Inflammatory macrophage (primary cell): ENCODE measurements around the gene CNEP1R1.

ENCODE experiments used
- DNase-seq, 2 donors: peaks; one replicate each; pipeline ENCODE4 v3.0.0-alpha.2; 2020 to 2022

CNEP1R1 gene

DNA sequence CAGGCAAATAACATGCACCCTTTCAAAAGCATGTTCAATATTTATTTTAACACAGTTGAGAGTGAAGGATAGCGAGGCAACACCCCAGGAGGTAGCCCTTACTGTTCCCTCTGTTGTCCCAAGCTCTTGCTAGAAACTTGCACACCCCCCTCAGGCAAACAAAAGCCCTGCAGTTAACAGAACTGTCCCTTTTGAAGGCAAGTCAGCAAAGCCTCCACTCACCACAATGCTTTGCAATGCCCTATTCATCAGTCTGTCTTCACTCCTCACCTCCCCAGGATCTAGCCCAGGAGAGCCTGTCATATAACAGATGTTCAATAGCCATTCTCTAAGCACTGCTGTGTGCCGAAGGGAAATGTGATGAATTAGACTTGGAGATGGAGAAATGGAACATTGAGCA, 3.5 kb upstream of the CNEP1R1 start:
- DNase-seq = peak in 1 of 2 donors; percentile 20

DNA sequence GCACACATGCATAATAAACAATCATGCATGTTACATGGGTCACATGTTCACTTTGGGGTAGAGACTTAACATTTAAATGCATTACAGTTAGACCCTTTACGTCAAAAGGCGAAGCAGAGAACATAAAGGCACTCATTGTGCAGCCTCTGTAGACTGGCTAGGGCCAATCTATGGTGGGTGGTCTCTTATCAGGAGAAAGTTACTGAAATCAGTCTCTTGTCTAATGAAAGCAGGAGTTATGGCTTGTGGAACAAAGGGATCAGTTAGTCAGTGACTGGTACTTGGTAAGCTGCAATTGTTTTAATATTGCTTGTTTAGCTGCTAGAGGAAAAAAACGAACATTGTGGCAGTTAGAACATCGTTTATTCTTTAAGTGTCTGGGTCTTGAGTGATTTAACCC, 1.4 kb upstream of the CNEP1R1 start:
- no peak for DNase-seq

DNA sequence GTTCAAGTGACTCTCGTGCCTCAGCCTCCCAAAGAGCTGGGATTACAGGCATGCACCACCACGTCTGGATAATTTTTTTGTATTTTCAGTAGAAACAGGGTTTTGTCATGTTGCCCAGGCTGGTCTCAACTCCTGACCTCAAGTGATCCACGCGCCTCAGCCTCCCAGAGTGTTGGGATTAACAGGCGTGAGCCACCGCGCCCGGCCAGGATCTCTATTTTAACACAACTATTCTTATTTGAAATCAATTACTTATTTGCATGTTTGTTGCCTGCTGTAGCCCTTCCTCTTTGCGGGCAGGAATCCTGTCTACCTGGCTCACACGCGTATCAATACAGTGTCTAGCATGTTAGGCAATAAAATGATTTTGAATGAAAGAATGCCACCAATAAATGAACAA, 818 bp upstream of the CNEP1R1 start:
- no peak for DNase-seq

DNA sequence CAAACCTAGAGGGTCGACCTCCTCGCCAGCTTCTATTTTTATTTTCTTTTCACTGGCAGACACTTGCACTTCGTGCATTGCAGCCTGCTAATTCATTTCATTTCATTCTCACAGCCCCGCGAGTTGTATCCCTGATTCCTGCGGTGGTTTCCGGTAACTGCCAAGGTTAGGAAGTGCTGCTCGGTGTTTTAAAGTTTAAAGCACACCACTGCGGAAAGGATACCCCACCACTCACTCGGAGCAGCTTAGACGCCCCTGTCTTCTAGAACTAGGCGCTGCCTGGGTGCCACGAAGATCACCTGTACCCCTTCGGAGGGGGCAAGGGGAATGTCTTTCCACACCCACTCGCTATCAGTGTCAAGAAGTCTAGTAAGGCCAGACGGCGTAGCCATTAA, 509 bp downstream of the CNEP1R1 start:
- no peak for DNase-seq

DNA sequence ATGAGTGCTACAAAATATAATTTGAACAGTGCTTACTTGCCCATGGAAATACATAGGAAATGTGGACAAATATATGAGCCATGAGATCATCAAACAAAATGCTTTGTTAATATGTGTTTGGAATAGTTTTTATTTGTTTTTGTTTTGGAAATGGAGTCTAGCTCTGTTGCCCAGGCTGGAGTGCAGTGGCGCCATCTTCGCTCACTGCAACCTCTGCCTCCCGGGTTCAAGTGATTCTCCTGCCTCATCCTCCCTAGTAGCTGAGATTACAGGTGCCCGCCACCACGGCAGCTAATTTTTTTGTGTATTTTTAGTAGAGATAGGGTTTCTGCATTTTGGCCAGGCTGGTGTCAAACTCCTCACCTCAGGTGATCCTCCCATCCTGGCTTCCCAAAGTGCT, 2.8 kb downstream of the CNEP1R1 start:
- no peak for DNase-seq

DNA sequence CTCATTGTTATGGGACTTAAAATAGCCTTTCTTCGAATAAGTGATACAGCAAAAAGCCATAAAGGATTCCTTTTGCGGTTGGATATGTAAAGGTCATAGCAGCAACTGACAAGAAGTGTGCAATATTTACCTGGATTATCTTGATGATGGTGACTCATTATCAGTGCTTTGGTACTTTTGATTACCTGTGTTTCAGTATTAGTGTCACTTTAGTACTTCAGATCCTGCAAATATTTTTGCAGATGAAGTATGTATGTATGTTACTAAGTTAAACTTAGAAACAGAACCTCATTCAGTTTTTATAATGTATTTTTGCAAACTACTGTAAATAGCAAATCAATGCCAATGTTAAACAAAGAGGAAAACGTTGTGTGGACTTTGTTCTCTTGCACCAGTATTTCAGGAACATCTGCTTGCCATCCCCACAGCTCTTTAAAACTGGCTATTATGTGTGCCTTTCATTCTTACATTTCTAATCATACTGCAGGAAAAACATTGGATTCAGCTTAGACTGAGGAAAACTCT, 10.5 kb downstream of the CNEP1R1 start:
- no peak for DNase-seq

DNA sequence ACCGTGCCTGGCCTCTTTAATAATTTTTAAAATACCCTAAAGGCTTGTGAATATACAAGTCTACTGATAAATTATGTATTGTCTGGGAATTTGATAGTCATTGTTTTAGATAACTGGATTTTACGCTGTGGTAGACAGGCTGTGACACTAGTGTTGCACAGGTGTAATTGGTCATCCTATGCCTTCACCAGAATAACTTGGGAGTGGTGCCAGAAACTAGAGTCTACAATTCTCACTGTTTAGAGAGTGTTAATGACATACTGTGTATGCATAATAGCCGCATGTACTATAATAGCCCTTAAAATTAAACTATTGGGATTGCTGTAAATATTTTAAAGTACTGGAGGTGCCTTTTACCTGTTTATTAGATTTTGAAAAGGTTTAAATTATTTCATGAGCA, 11.4 kb downstream of the CNEP1R1 start:
- DNase-seq = no peak

DNA sequence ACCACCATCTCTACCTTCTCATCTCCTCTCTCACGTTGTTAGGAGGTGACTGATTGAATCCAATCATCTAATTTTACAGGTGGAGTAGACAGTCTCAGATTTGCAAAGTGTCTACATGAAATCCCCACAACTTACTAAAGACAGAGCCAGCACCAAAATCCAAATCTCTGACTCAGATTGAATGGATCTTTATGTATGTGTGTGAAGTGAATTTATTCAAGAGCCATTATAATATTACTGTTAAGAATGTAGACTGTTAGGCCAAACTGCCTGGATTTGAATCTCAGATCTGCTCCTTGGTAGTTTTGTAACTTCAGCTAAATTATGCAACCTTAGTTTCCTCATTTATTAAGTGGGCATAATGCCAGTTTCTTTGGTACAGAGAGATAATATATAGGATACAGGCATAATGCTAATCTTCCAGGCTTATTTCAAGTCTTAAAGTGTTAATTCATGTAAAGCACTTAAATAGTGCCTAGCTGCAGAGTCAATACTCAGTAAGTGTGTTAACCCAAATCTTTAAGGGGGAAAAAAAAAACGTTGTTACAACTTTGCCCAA, 12.7 kb downstream of the CNEP1R1 start:
- peak; percentile 70 to 95 for DNase-seq

DNA sequence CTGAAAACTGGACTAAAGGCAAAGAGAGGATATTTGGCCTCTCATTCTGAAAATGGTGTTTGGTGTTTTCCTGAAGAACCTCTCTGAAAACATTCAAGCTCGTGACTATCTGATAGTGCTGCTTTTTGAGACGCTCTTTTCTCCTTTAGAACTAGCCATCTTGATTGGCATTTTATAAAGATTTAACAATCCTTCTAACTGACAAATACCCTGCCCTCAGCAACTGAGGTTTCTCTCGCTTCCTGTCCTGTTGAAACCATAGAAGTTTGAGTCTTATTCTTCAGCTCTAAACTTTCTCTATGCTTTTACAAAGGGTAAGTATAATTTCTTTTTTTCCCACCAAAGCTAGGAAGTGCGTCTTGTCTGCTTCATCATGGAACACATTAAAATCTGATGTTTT, 13.3 kb downstream of the CNEP1R1 start:
- DNase-seq = peak; percentile 9 to 25

DNA sequence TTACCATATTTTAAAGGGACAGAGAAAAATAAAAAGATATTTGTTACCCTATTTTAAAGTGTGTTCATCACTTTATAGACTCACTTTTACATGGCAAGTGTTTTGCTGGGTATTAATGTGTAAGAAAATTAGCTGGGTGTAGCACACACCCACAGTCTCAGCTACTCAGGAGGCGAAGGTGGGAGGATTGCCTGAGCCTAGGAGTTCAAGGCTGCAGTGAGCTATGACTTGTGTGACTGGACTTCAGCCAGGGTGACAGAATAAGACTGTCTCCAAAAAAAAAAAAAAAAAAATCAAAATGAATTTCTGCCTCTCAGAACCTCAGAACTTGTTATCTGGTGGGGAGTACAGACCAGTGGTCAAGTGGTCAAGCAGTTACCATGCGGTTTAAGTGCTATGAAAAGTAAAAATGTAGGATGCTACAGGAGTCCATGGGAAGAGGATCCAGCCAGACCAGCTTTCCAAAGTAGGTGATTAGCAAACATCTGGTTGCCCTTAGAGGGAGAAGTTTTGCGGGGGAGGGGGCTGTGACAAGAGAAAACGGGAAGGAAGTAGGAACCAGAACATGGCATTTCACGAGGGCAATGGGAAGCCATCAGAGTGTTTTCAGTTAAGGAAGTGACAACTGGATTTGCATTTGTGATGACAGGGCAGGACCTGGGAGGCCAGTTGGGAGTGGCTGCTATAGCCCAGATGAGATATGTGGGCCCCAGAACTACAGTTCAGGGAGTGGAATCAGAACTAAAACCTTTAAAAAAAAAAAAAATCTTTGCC, 13.9 kb downstream of the CNEP1R1 start:
- peak; percentile 96 to 97 for DNase-seq

DNA sequence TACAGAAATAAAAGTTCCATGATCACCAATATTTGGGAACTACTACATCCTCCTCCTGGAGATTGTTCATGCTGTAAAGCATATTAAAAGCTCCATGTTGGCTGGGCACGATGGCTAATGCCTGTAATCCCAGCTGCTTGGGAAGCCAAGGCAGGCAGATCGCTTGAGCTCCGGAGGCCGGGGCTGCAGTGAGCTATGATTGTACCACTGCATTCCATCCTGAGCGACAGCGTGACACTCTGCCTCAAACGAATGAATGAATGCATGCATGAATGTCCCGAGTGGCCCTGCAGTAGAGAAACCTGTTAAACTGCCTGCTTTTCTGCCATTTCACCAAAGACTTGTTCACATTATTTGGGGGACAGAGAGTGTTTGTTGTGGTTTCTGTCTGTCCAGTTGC, 15.0 kb downstream of the CNEP1R1 start:
- no peak for DNase-seq

DNA sequence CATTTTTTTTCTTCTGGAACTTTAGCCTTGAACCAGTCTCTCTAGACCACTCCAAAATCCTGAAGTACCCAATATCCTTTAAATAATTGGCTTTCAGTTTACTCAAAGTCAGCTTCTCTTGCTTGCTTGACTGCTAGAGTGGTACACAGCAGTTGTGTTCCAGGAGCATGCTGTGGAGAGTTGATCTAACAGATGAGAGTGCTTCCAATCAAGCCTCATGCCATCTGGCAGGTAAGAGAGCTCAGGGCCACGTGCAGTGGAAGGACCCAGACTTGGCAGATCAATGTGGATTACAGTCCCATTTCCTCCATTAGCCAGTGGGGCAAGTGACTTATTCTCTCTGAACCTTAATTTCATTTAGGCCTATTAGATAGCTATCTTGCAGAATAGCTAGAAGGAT, 15.7 kb downstream of the CNEP1R1 start:
- DNase-seq = no peak

DNA sequence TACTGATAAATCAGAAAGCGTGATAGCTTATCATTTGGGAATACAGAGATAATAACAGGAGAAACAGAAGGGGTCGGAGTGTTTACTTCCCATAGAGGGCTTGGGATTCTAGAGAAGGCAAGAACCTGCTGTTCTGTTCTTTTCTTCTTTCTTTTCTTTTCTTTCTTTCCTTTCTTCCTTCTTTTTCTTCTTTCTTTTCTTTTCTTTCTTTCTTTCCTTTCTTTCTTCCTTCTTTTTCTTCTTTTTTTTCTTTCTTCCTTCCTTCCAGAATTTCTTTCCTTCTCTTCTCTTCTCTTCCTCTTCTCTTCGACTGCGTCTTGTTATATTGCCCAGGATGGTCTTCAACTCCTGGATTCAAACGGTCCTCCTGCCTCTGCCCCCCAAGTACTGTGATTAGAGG, 18.3 kb downstream of the CNEP1R1 start:
- no peak for DNase-seq

DNA sequence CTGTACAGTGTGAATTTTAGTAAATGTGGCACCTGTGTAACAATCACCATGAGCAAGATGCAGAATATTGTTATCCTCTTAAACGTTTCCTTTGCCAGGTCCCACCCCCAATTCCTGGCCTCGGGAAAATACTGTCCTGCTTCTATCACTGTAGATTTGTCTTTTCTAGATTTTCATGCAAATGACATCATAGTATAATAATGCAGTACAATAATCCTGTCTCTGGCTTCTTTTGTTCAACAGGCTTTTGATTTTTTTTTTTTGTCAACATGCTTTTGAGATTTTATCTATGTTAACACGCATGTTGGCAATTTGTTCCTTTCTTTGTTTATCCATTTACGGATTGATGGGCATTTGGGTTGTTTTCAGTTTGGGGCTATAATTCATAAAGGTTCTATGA, 20.4 kb downstream of the CNEP1R1 start:
- no peak for DNase-seq

DNA sequence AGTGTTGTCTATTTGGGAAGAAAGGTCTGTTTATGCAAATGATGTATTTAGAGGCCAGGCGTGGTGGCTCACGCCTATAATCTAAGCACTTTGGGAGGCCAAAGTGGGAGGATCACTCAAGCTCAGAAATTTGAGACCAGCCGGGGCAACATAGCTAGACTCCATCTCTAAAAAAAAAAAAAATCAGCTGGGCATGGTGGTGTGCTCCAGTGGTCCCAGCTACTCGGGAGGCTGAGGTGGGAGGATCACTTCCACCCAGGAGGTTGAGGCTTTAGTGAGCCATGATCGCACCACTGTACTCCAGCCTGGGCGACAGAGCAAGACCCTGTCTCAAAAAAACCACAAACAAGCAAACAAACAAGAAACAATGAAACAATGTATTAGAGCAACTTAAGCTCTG, 21.8 kb downstream of the CNEP1R1 start:
- DNase-seq = no peak

DNA sequence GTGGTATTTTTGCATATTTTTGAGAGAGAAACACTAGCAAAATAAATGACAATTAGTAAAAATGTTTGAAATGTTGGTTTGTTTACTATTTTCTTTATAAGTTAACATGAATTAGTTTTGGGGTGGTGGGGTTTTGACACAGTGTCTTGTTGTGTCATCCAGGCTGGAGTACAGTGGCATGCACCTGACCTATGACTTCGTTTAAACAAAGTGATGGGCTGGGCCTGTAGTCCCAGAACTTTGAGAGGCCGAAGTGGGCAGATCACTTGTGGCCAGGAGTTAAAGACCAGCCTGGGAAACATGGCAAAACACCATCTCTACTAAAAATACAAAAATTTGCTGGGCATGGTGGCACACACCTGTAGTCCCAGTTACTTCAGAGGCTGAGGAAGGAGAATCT, 22.8 kb downstream of the CNEP1R1 start:
- DNase-seq = no peak

DNA sequence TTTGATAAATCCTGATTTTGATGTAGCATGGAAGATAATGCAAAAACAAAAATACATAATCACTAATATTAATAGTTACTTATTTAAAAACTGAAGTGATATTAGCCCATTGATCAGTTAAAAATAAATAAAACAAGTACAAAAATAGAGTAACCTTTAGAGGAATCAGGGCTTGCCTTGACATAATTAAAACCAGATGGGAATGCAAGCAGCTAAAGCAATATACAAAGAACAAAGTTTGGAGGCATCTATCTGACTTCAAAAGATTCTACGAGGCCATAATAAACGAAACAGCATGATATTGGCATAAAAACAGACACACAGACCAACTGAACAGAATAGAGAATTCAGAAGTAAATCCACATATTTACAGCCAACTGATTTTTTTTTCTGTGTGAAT, 25.8 kb downstream of the CNEP1R1 start:
- DNase-seq = no peak

DNA sequence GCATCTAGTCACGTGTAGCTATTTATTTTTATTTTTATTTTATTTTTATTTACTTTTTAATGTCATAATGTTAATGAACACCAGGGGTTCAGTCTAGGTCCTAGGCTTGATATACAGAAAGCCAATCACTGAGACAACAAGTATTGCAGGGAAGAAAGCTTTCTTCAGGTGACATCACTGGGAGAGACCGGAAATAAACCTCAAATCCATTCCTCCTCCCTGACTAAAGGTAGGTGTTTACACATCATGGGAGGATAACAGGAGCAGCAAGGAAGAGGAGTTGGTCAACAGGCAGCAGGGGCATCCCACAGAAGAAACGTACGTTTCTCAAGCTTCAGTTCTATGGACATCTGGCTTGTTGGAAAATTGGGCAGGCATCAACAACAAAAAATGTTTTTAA, 31.2 kb downstream of the CNEP1R1 start:
- no peak for DNase-seq

DNA sequence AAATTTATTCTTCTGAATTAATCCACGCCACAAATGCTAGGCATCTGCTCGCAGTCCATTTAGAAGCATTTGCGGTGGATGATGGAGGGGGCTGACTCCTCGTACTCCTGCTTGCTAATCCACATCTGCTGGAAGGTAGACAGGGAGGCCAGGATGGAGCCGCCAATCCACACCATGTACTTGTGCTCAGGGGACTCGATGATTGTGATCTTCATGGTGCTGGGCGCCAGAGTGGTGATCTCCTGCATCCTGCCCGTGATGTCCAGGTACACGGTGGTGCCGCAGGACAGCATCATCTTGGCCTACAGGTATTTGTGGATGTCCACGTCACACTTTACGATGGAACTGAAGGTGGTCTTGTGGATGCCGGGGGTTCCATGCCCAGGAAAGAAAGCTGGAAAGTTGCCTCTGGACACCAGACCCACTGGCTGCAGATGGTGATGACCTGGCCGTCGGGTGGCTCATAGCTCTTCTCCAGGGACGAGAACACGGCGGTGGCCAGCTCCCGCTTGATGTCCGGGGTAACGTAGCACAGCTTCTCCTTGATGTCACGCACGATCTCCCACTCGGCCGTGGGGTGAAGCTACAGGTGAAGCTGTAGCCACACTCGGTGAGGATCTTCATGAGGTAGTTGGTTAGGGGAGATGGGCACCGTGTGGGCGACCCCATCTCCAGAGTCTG, 33.2 kb downstream of the CNEP1R1 start:
- DNase-seq = no peak

DNA sequence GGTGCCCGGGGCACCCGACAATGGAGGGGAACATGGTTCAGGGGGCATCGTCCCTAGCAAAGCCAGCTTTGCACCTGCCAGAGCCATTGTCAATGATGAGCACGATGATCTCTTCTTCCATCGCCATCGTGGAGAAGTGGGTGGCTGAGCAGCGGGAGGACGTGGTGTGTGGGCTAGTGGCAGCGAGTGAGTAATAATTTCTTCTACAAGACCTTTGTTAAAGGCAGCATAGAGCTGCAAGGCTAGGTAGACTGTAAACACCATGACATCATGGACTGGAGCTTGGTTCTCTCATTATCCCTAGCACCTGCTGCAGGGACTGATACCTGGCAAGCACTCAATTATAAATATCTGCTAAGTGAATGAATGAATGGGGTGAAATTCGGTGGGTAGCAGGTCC, 34.1 kb downstream of the CNEP1R1 start:
- DNase-seq = no peak

DNA sequence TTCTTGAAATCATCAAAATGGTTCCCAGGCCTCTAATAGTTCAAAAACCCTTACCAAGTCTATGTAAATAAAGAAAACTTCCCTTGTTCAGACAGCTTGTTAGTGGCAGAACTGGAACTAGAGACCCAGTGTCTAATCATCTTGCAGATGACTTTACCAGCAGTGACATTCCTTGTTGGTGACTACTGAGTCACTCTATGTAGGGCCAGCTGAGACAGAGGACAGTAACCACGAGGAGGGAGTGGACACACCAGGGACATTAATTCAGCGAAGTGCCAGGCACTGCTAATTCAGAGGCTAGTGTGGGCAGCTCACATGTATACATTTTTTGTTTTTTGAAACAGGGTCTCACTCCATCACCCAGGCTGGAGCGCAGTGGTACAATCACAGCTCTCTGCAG, 34.6 kb downstream of the CNEP1R1 start:
- no peak for DNase-seq

DNA sequence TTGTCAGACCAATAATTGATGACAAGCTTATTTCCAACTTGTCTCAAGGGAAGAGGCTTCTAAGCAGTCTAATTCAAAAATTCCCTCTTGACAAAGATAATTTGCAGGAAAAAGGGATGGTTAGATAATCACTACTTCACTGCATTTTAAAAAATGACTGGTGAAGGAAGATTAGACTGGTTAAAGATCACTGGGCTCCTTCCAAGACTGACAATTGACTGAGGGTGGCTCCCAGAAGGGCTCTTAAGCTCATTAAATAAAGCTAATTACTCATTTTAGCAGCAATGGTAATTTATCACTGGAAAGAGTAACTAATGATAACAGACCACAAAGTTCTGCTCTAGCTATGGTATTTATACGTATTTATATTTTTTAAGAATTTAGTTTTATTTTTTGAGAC, 36.3 kb downstream of the CNEP1R1 start:
- no peak for DNase-seq

DNA sequence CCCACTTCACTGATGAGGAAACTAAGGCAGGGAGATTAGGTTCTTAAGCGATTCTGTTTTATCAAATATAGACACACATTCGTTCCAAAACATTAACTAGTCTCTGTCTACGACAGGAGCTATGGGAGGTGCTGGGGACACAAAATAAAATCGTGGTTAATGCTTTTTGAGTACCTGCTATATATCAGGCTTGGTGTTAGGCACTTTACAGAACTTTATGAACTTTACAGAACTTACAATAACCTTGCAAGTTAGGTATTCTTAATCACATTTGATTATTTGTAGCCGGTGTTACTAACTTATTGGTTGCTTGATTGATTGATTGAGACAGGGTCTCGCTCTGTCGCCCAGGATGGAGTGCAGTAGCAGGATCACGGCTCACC, 40.2 kb downstream of the CNEP1R1 start:
- DNase-seq = no peak
